T-helper 1 cell treated with Interleukin-12 subunit alpha and Interleukin-12 subunit beta and Interleukin-4 antibody, amounts not matched to agents 30 μg/mL and 1 μg/mL, for 36 hours (primary cell): Measurements from ENCODE around the gene KANK4.

Experiments used
- H3K27ac Mint-ChIP-seq: one replicate; pipeline ENCODE4 v1.8.0; 2021; ENCODE audit warnings: mild to moderate bottlenecking, mixed read lengths
- H3K27me3 Mint-ChIP-seq: one replicate; pipeline ENCODE4 v1.8.0; 2021; ENCODE audit warnings: low read depth, mixed read lengths
- H3K36me3 Mint-ChIP-seq: one replicate; pipeline ENCODE4 v1.8.0; 2021; ENCODE audit warnings: low read depth, mixed read lengths
- H3K4me1 Mint-ChIP-seq: one replicate; pipeline ENCODE4 v1.8.0; 2021; ENCODE audit warnings: low read depth, mixed read lengths
- H3K4me3 Mint-ChIP-seq: one replicate; pipeline ENCODE4 v1.8.0; 2021; ENCODE audit warnings: mild to moderate bottlenecking, moderate library complexity, mixed read lengths
- H3K9me3 Mint-ChIP-seq: one replicate; pipeline ENCODE4 v1.8.0; 2021; ENCODE audit warnings: mixed read lengths

Gene KANK4

GRCh38 chr1:62304975-62305374 is 14.3 kb downstream of the KANK4 start:
- H3K9me3 Mint-ChIP-seq: no peaks in the 10 kb centered on the region
- no peaks in the 10 kb centered on the region for H3K4me1 Mint-ChIP-seq
- H3K27ac Mint-ChIP-seq: no peak overlapping the region
- H3K4me3 Mint-ChIP-seq: no peak overlapping the region
- H3K27me3 Mint-ChIP-seq: no peaks in the 10 kb centered on the region
- no peaks in the 10 kb centered on the region for H3K36me3 Mint-ChIP-seq

GRCh38 chr1:62304515-62304914 is 14.7 kb downstream of the KANK4 start:
- Mint-ChIP-seq H3K36me3 (no peaks in the 10 kb centered on the region), H3K27ac (no peak overlapping the region), H3K4me3 (no peak overlapping the region), H3K9me3 (no peaks in the 10 kb centered on the region), H3K4me1 (no peaks in the 10 kb centered on the region), H3K27me3 (no peaks in the 10 kb centered on the region)

DNA sequence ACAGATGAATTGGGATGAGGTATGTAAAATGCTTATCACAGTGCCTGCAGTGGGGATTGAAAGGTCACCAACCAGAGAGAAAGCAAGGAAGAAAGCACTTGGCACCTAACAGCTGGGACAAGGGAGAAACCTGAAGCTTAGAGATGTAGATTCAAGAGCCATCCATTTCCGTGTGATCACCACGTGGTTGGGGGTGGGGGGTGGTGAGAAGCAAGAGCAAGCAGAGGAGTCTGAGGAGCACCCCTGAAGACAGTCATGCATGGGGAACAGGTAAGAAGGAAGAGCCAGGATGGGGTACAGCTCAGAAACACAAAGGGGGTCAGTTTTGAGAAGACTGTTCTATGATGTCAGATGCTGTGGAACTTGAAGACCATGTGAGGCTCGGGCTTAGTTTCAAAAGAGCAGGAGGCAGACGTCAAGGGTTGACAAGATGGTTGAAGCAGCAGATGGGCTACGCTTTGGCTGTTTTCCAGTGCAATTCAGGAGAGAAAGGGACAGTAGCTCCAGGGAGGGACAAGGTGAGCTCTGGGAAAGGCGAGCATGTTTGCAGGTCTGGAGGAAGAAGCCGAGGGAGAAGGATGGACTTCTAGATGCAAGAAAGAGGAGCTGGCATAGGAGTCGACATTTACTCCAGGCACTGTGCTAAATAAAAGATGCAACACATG is 17.4 kb downstream of the KANK4 start:
- Mint-ChIP-seq H3K27me3 (no peaks in the 10 kb centered on the region), H3K27ac (no peak overlapping the region), H3K4me1 (no peaks in the 10 kb centered on the region), H3K9me3 (no peaks in the 10 kb centered on the region), H3K4me3 (no peak overlapping the region), H3K36me3 (no peaks in the 10 kb centered on the region)

DNA sequence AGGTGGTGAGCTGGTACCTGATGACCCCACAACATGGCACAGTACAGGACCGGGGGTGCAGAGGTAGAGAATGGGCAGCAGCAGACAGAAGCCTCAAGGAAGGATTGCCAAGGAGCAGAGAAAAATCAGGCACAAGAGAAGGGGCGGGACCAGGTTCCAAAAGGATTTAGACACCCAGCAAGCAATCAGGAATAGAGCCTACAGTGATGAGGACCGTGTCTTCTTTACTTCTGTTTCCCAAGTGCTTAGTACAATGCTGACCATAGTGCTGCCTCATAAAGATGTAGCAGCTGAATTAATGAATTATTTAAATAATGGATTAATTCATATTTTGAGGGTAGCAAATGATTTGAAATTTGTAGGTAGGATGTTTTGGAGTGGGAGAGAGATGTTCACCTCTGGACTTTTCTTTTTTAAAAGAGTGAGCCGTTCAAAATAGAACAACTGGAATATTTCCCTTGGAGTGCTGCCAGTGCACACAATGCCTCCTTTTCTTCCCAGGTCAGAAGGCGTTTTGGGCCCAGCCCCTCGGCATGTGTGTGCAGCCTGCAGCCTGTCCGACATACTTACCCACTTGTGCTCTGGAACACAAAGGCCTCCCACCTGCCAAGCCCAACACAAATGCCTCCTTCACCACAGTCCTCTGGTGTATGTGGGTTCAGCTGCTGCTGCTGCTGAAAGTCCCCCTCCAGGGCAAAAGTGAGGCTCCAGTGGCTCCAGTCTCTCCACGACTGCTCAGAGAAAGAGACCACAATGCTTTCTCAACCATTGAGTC is 19.6 kb downstream of the KANK4 start:
- Mint-ChIP-seq H3K9me3 (no peaks in the 10 kb centered on the region), H3K4me1 (peaks cover 7% of the 10 kb centered on the region), H3K4me3 (no peak overlapping the region), H3K36me3 (no peaks in the 10 kb centered on the region), H3K27me3 (no peaks in the 10 kb centered on the region), H3K27ac (no peak overlapping the region)

DNA sequence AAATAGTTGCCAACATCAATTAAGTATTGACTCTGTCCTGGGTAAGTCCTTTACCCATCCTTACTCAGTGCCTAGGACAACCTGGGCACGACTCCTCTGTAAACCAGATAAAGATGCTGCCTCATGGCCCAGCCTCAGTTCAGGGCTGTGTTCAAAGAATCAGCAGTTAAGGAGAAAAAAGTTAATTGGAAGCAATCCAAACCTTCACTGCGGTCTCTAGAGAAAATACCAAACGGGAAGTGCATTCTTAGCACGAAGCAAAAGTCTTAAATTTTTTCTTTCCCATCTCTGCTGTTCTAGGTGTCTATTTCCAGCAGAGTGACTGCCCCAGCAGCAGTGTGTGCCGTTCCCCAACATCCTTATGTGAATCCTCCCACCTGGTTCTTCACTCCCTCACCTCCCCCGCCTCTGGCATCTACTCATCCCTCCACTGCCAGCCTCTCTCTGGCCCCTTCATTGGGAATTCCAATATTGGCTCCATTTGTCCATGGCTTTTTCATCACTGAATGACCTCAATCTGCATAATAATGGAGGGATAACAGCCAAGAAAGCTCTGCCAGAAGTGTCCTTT is 23.2 kb downstream of the KANK4 start:
- Mint-ChIP-seq H3K36me3 (no peaks in the 10 kb centered on the region), H3K27ac (no peak overlapping the region), H3K4me3 (no peak overlapping the region), H3K4me1 (peaks cover 7% of the 10 kb centered on the region), H3K27me3 (no peaks in the 10 kb centered on the region), H3K9me3 (no peaks in the 10 kb centered on the region)

DNA sequence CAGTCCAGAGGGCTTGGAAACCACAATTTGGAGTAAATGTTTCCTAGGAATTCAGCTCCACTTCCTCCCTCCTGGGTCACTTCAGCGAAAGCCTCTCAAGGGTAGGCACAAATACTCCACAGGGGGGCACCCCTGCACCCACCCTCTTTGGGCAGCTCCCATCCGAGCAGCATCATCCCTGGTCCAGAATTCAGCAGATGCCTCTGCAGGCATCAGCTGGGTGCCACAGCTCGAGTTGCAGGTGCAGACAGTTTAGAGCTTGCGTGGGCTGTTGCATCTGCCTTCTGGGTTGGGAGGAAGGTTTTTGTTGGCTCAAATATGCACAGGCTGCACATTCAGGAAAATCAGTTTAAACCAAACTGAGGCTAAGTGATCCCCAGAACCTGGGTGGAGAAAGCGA is 25.0 kb downstream of the KANK4 start:
- no peaks in the 10 kb centered on the region for H3K27me3 Mint-ChIP-seq
- H3K4me3 Mint-ChIP-seq: no peak overlapping the region
- H3K36me3 Mint-ChIP-seq: no peaks in the 10 kb centered on the region
- H3K27ac Mint-ChIP-seq: no peak overlapping the region
- no peaks in the 10 kb centered on the region for H3K9me3 Mint-ChIP-seq
- H3K4me1 Mint-ChIP-seq: peaks cover 7% of the 10 kb centered on the region

GRCh38 chr1:62288662-62289061 is 30.6 kb downstream of the KANK4 start:
- Mint-ChIP-seq H3K27me3 (peaks cover 17% of the 10 kb centered on the region), H3K9me3 (no peaks in the 10 kb centered on the region), H3K4me1 (no peaks in the 10 kb centered on the region), H3K4me3 (no peak overlapping the region), H3K36me3 (no peaks in the 10 kb centered on the region), H3K27ac (no peak overlapping the region)

DNA sequence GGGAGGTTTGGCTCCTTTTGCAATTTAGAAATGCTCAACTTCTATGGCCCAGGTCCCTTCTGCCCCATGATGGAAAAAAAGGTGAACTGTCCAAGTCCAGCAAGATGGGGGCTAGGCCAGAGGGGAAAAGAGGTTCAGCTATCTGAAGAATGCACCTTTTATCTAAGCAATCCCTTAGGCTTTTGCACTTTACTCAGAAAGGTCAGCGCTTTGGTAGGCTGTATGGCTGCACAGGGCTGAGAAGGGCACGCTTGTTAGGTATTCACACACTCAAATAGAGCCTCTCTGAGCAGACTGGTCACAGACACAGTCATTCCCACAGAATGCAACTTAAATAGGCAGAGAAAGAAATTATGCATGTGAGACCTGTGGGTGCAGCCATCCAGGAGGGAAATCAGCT is 31.0 kb downstream of the KANK4 start:
- no peaks in the 10 kb centered on the region for H3K9me3 Mint-ChIP-seq
- no peaks in the 10 kb centered on the region for H3K36me3 Mint-ChIP-seq
- no peak overlapping the region for H3K27ac Mint-ChIP-seq
- H3K4me1 Mint-ChIP-seq: no peaks in the 10 kb centered on the region
- peaks cover 17% of the 10 kb centered on the region for H3K27me3 Mint-ChIP-seq
- H3K4me3 Mint-ChIP-seq: no peak overlapping the region

GRCh38 chr1:62286786-62287224 is 32.4 kb downstream of the KANK4 start:
- Mint-ChIP-seq H3K4me3 (no peak overlapping the region), H3K27me3 (peaks cover 17% of the 10 kb centered on the region), H3K4me1 (no peaks in the 10 kb centered on the region)

GRCh38 chr1:62285984-62286785 is 33.0 kb downstream of the KANK4 start:
- Mint-ChIP-seq H3K36me3 (no peaks in the 10 kb centered on the region), H3K4me1 (no peaks in the 10 kb centered on the region), H3K27me3 (peaks cover 17% of the 10 kb centered on the region), H3K9me3 (no peaks in the 10 kb centered on the region), H3K4me3 (no peak overlapping the region), H3K27ac (no peak overlapping the region)

More at GRCh38 chr1:62286786-62287224, 32.4 kb downstream of the KANK4 start:
- Mint-ChIP-seq H3K36me3 (no peaks in the 10 kb centered on the region), H3K27ac (no peak overlapping the region), H3K9me3 (no peaks in the 10 kb centered on the region)

DNA sequence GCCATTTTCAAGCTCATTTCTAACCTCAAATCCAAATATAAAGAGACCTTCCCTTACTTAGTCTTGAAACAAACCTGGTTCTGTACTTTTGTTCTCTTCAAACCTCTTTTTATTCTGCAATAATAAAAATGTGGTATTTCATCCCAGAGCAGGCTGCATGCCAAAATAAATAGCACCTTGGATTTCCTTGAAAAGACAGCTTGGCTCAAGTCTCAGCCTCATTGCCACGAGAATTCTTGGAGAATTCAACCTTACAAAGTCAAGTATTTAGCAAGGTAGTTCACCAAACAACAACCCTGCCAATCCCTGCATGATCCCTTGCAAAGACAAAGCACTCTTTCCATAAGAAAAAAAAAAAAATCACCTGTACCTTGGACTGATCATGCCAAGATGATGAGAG is 33.8 kb downstream of the KANK4 start:
- H3K4me1 Mint-ChIP-seq: no peaks in the 10 kb centered on the region
- H3K4me3 Mint-ChIP-seq: no peak overlapping the region
- H3K27ac Mint-ChIP-seq: no peak overlapping the region
- peaks cover 20% of the 10 kb centered on the region for H3K27me3 Mint-ChIP-seq
- H3K36me3 Mint-ChIP-seq: no peaks in the 10 kb centered on the region
- peaks cover 4% of the 10 kb centered on the region for H3K9me3 Mint-ChIP-seq

DNA sequence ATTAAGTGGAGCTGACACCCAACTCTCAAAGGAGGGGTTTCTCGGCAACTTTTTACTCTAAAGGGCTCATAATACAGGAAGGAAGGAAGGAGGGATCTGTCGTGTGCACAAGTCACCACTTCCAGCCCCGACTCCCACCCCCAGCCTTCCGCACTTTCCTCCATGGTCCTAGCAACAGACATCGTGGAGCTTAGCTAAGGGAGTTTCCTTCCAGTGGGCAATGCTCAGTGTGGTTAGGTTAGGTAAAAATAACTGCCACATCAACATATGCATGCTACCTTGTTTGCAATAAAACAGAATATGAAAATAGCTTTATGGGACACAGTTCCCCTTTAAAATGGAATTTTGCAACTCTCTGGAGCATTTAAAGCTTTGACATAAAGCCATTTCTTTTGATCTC is 35.2 kb downstream of the KANK4 start:
- Mint-ChIP-seq H3K4me3 (no peak overlapping the region), H3K4me1 (no peaks in the 10 kb centered on the region), H3K27ac (no peak overlapping the region), H3K9me3 (peaks cover 9% of the 10 kb centered on the region), H3K27me3 (peaks cover 20% of the 10 kb centered on the region), H3K36me3 (no peaks in the 10 kb centered on the region)

DNA sequence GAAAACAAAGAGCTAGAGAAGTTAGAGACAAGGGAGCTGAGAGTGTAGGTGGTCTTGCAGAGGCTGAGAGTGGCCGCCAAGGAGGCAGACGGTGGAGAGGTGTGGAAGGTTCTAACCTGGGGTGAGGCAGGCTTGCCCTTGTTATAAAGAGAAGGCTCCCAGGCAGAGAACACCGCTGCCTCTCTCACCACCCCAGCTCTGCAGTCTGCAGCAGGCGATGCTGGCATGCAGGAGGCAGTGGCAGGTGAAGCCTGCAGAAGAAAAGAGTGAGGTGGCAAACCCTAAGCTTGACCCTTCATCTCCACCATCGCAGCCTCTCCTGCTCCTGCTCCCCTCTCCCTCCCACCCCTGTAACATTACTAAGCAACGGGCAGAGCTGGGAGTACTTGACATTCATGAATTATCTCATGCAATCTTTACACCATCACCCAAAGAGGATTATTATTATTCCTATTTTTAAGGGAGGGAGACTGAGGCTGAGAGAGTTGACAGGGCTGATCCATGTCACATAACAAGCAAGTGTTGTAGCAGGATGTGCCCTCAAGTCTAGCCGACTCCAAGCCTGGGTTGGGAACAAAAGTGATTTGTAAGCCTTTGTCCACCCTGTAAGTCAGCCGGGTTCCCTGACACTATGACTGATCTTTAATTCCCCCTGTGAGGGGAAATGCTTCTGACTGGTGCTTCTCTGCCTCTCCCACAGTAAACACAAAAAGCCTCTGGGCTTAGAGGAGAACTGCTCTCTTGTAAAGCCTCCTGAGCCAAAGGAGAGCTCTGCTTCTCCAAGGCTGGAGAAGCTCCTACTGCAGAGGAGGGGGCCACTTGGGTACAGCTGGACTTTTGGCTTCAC is 36.1 kb downstream of the KANK4 start:
- peaks cover 9% of the 10 kb centered on the region for H3K9me3 Mint-ChIP-seq
- H3K4me1 Mint-ChIP-seq: no peaks in the 10 kb centered on the region
- no peaks in the 10 kb centered on the region for H3K36me3 Mint-ChIP-seq
- peaks cover 20% of the 10 kb centered on the region for H3K27me3 Mint-ChIP-seq
- H3K4me3 Mint-ChIP-seq: no peak overlapping the region
- no peak overlapping the region for H3K27ac Mint-ChIP-seq
